K562 (cell line): Measurements from ENCODE around the gene ASPDH. TPM values are rescaled to one million over a fixed set of nuclear protein-coding genes. Genes with fewer than 3 reads are reported as not detected.

Source experiments
- ATAC-seq: fragments of 200-7000 bp; cut with Tn5 transposase; 3 replicates; pipeline ENCODE4 v1.9.1; 2020; ENCODE audit warnings: moderate library complexity
- BruUV-seq: library from RNA; stranded (reverse); fragments of 400-500 nt; replicated peaks from 2 replicates; lab custom pipeline; 2021; lab: Mats Ljungman, UMichigan
- CTCF ChIA-PET: fragments of 300-600 bp; formaldehyde crosslinking; extraction: SDS; loops from one replicate; lab custom pipeline; 2021; ENCODE audit warnings: low intra/inter-chr PET ratio; lab: Yijun Ruan, JAX
- POLR2A ChIA-PET: fragments of 300-600, 350-650 bp; sonication (Branson Sonifier 250); formaldehyde crosslinking; extraction: SDS; loops from one replicate; lab custom pipeline; 2021; ENCODE audit warnings: antibody characterized with exemption, inconsistent platforms; lab: Yijun Ruan, JAX
- DNase-seq, 4 experiments: peaks; one replicate each; pipeline versions ENCODE4 v3.0.0 to v3.0.0-alpha.2; 2011 to 2018; ENCODE audit warnings: low spot score in 3 of 4, mixed read lengths in 3 of 4; ENCODE audit errors: extremely low read depth in 1 of 4
- FAIRE-seq: peaks from 2 replicates; lab custom pipeline; 2011; peaks lifted over from hg19 to GRCh38; lab: Jason Lieb, UNC
- H2AFZ ChIP-seq: 2 replicates; pipeline ENCODE4 v1.6.0; 2011; ENCODE audit warnings: low read depth, low read length, control low read depth, inconsistent platforms
- H3K27ac ChIP-seq: fragments of 200-600 bp; 3 replicates; pipeline ENCODE4 v1.8.0; 2011; ENCODE audit warnings: low read depth, mild to moderate bottlenecking, control low read depth, inconsistent platforms, low read length, moderate library complexity, mixed read lengths; ENCODE audit errors: extremely low read depth
- H3K27me3 ChIP-seq, 2 experiments: fragments of 300-600 bp in 1 of 2; 2 replicates in 1 of 2; 3 replicates in 1 of 2; pipeline versions ENCODE4 v1.6.0 to v1.8.0; 2011; ENCODE audit warnings: inconsistent platforms in 2 of 2, low read length in 2 of 2, mild to moderate bottlenecking in 1 of 2, mixed read lengths in 1 of 2, moderate library complexity in 1 of 2; ENCODE audit not compliant: control insufficient read depth in 2 of 2, insufficient read depth in 2 of 2
- H3K36me3 ChIP-seq: fragments of 300-600 bp; 3 replicates; pipeline ENCODE4 v1.8.0; 2011; ENCODE audit warnings: mild to moderate bottlenecking, low read length, inconsistent platforms; ENCODE audit not compliant: control insufficient read depth, insufficient read depth
- H3K4me1 ChIP-seq, 2 experiments: fragments of 200-600 bp in 1 of 2; replicated peaks in 1 of 2; 2 replicates in 1 of 2; 3 replicates in 1 of 2; pipeline versions ENCODE4 v1.5.1 to v1.8.0; 2011; ENCODE audit warnings: inconsistent platforms in 2 of 2, low read length in 2 of 2, mild to moderate bottlenecking in 1 of 2, mixed read lengths in 1 of 2, moderate library complexity in 1 of 2; ENCODE audit not compliant: control insufficient read depth in 2 of 2, insufficient read depth in 2 of 2
- H3K4me2 ChIP-seq: 2 replicates; pipeline ENCODE4 v1.6.1; 2011; ENCODE audit warnings: low read length, control low read depth, inconsistent platforms, mixed read lengths; ENCODE audit not compliant: insufficient read depth
- H3K4me3 ChIP-seq: fragments of 200-600 bp; sonication (generic), shearing (Covaris generic); 2 replicates; pipeline ENCODE4 v1.5.1; 2016; ENCODE audit warnings: control low read depth, inconsistent platforms
- H3K79me2 ChIP-seq: fragments of 200-600 bp; 3 replicates; pipeline ENCODE4 v1.8.0; 2011; ENCODE audit warnings: low read length, inconsistent platforms; ENCODE audit not compliant: control insufficient read depth, insufficient read depth
- H3K9ac ChIP-seq, 2 experiments: 2 replicates each; pipeline versions ENCODE4 v1.6.0 to v1.6.1; 2011; ENCODE audit warnings: low read depth in 2 of 2, low read length in 2 of 2, control low read depth in 1 of 2, inconsistent platforms in 1 of 2, mild to moderate bottlenecking in 1 of 2, mixed read lengths in 1 of 2; ENCODE audit not compliant: insufficient read depth in 1 of 2
- H3K9me1 ChIP-seq: one replicate; pipeline ENCODE4 v1.6.0; 2011; ENCODE audit warnings: inconsistent platforms, mild to moderate bottlenecking, low read length, moderate library complexity; ENCODE audit not compliant: control insufficient read depth, insufficient read depth
- H3K9me3 ChIP-seq: replicated peaks from 2 replicates; pipeline ENCODE4 v1.5.1; 2011; ENCODE audit warnings: low read depth, low read length, inconsistent platforms; ENCODE audit not compliant: control insufficient read depth, insufficient read depth
- H4K20me1 ChIP-seq: replicated peaks from 2 replicates; pipeline ENCODE4 v1.6.1; 2011; ENCODE audit warnings: low read length, inconsistent platforms, mixed read lengths; ENCODE audit not compliant: control insufficient read depth, insufficient read depth
- CEBPB ChIP-seq: fragments of 450-650 bp; IDR thresholded peaks from 2 replicates; pipeline ENCODE4 v1.6.1; 2016; ENCODE audit warnings: missing genetic modification characterization, missing compliant biosample characterization
- EGR1 ChIP-seq: fragments of 450-650 bp; conservative IDR thresholded peaks from 2 replicates; pipeline ENCODE4 v1.6.1; 2017; ENCODE audit warnings: mild to moderate bottlenecking
- MIER1 ChIP-seq: fragments of 450-650 bp; IDR thresholded peaks from 2 replicates; pipeline ENCODE4 v1.6.1; 2016; ENCODE audit warnings: antibody characterized with exemption, mild to moderate bottlenecking, low read depth
- MYNN ChIP-seq, 2 experiments: sonication (generic); formaldehyde crosslinking in 1 of 2; IDR thresholded peaks; 2 replicates each; pipeline versions ENCODE4 v1.5.0 to v1.6.1; 2016 to 2020; ENCODE audit warnings: antibody characterized with exemption in 1 of 2, missing genetic modification reagents in 1 of 2
- STAT5B ChIP-seq: fragments of 250-450 bp; sonication (Bioruptor Pico); IDR thresholded peaks from 2 replicates; pipeline ENCODE4 v1.8.0; 2021; ENCODE audit warnings: mild to moderate bottlenecking, inconsistent platforms
- ZNF740 ChIP-seq, 3 experiments: fragments of 200-800 bp in 1 of 3; sonication (Bioruptor generic) in 1 of 3; sonication (generic) in 1 of 3; formaldehyde crosslinking in 1 of 3; IDR thresholded peaks; 2 replicates each; pipeline versions ENCODE4 v1.6.1 to v1.8.0; 2016 to 2022; ENCODE audit warnings: mild to moderate bottlenecking in 2 of 3, missing compliant biosample characterization in 2 of 3, missing genetic modification characterization in 2 of 3, missing genetic modification reagents in 1 of 3
- WGBS: fragments of 100-300 bp; shearing (Covaris generic); methylation state at CpG from one replicate; pipeline ENCODE4 v1.1.6; 2016; ENCODE audit warnings: low coverage, mixed read lengths; ENCODE audit not compliant: insufficient coverage; ENCODE audit errors: missing lambda C conversion rate; 5-methylcytosine and 5-hydroxymethylcytosine counted together
- in situ Hi-C: fragments of 300-500 bp; cut with MboI; formaldehyde crosslinking; loops from 4 replicates; pipeline ENCODE4 v1.15.0; 2018; ENCODE audit warnings: inconsistent platforms, mixed read lengths
- intact Hi-C: fragments of 100-400 bp; cut with micrococcal nuclease; formaldehyde crosslinking; loops from 2 replicates; pipeline ENCODE4 v1.14.2; 2022
- polyA plus RNA-seq, 8 experiments: library from polyadenylated mRNA; depleted of rRNA in 4 of 8; stranded (reverse) in 5 of 8; unstranded in 3 of 8; fragments of >200 nt; fragmentation: Nextera tagmentation in 2 of 8; fragmentation: Illumina TruSeq in 1 of 8; extraction: Ambion mirVana in 2 of 8; extraction: Trizol in 1 of 8; gene quantifications; 2 replicates each; pipeline versions ENCODE4 v1.2.1 to v1.2.3, GENCODE V29; 2011 to 2014; ENCODE audit warnings: inconsistent platforms in 1 of 8, missing spikeins in 1 of 8
- total RNA-seq, 7 experiments: library from RNA; depleted of rRNA in 6 of 7; stranded (reverse); fragments of >200 nt in 6 of 7; fragmentation: Illumina TruSeq in 2 of 7; extraction: Trizol in 2 of 7; gene quantifications; 2 replicates each; pipeline versions ENCODE4 v1.2.1 to v1.2.3, GENCODE V29; 2011 to 2021; ENCODE audit warnings: low replicate concordance in 1 of 7
- TF ChIP-seq, protein P1 (sequence below): fragments of 150-350 bp; conservative IDR thresholded peaks from 2 replicates; pipeline ENCODE4 v1.6.1; 2014; ENCODE audit warnings: low read length

The ASPDH gene
- total and polyA plus RNA-seq, 9 of the 15 experiments (the other 6 are each of a cell fraction or from before 2014, with no cell fraction given), result not detected

- TF ChIP-seq, protein P1, sequence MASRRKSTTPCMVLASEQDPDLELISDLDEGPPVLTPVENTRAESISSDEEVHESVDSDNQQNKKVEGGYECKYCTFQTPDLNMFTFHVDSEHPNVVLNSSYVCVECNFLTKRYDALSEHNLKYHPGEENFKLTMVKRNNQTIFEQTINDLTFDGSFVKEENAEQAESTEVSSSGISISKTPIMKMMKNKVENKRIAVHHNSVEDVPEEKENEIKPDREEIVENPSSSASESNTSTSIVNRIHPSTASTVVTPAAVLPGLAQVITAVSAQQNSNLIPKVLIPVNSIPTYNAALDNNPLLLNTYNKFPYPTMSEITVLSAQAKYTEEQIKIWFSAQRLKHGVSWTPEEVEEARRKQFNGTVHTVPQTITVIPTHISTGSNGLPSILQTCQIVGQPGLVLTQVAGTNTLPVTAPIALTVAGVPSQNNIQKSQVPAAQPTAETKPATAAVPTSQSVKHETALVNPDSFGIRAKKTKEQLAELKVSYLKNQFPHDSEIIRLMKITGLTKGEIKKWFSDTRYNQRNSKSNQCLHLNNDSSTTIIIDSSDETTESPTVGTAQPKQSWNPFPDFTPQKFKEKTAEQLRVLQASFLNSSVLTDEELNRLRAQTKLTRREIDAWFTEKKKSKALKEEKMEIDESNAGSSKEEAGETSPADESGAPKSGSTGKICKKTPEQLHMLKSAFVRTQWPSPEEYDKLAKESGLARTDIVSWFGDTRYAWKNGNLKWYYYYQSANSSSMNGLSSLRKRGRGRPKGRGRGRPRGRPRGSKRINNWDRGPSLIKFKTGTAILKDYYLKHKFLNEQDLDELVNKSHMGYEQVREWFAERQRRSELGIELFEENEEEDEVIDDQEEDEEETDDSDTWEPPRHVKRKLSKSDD, result no peak
- peak; percentile 64 for TF ChIP-seq EGR1
These were observed 38.0 kb upstream of the ASPDH start (continued) for GRCh38 chr19:50551715-50552187.

DNA sequence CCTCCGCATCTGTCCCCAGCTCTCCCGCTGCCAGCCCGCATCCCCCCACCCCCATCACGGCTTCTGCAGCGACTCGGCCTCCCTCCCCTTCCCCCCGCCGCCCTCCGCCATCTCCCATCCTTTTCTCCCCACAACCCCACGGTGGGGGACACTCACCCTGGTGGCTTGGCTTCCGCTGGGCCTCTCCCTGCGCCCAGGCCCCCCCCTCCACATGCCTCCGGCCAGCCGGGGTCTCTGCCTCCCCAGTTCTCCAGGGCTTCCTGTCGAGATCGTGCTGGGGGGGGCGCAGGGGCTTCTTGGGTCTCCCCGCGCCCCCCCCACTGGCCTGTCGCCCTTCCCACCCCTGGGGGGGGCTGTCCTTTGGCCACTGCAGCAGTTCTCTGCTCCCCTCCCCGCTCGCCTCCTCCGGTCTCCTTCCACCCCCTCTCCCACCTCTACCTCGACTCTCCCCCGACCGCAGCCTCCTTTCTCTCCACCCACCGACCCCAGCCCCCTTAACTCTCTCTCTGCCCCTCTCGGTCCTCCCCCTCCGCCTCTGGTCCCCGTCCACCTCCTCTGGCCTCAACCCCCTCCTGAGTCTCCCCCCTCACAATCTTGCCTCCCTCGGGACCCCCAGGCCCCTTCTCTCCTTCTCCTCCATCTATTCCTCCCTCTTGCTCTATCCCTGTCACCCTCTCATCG lies 37.5 kb upstream of the ASPDH start:
- no peak overlapping the region for H3K4me2 ChIP-seq
- BruUV-seq, result no TSS peak
- ATAC-seq, result no peak

More for the DNA sequence above, 37.5 kb upstream of the ASPDH start:
- in situ Hi-C loops, result no loop called here
- H4K20me1 ChIP-seq, result peaks cover 8% of the 10 kb centered on the region
- 25% methylated on average over 4 of the region's 32 CpGs for WGBS
- H3K27ac ChIP-seq, result no peak overlapping the region; the same call in 2 of the 3 replicates
- H2AFZ ChIP-seq, result no peak overlapping the region
- no peaks in the 10 kb centered on the region for H3K9me1 ChIP-seq
- DNase-seq, result no peak
- peaks cover 3 to 42% of the 10 kb centered on the region in 2 experiments; a peak in 4 of 5 replicates for H3K4me1 ChIP-seq
- TF ChIP-seq CEBPB (tag), result no peak
- 0 out of 2 replicates have a peak, but pooled peaks have one; percentile 57 for TF ChIP-seq ZNF740 (CRISPR knock-in tag; IDR thresholded peaks at IDR 0.05)
- TF ChIP-seq ZNF740 (tag; IDR thresholded peaks at IDR 0.05), result peak in 1 of 2 experiments; percentile 70; a peak in 1 of 4 replicates
- TF ChIP-seq STAT5B (CRISPR knock-in tag), result no peak
- no peak for TF ChIP-seq MYNN (IDR thresholded peaks at IDR 0.05)
- no peak for TF ChIP-seq MYNN (CRISPR knock-in tag; IDR thresholded peaks at IDR 0.05)
- no peak for TF ChIP-seq MIER1
- H3K9ac ChIP-seq, result peak overlapping the region in 1 of 2 experiments; percentile 65; a peak in 1 of 4 replicates
- no peaks in the 10 kb centered on the region for H3K79me2 ChIP-seq
- POLR2A ChIA-PET, result no interaction called here
- CTCF ChIA-PET, result no interaction called here
- no peak for FAIRE-seq
- H3K36me3 ChIP-seq, result no peaks in the 10 kb centered on the region
- intact Hi-C loops, result no loop called here
- H3K27me3 ChIP-seq, result peaks cover 0 to 32% of the 10 kb centered on the region in 2 experiments; a peak in 3 of 5 replicates
- no peak overlapping the region for H3K4me3 ChIP-seq
- no peaks in the 10 kb centered on the region for H3K9me3 ChIP-seq
